HG02884 (cell line): ENCODE data around the gene ARHGEF2.

ENCODE experiments used
- ATAC-seq: cut with Tn5 transposase; IDR thresholded peaks from one replicate; pipeline ENCODE4 v1.9.1; 2021; ENCODE audit warnings: mild to moderate bottlenecking, moderate library complexity; ENCODE audit not compliant: unreplicated experiment

ARHGEF2 gene

GRCh38 chr1:155913969-155914757 lies 64.2 kb downstream of the ARHGEF2 start:
- ATAC-seq: no peak

GRCh38 chr1:155912056-155912536 lies 66.3 kb downstream of the ARHGEF2 start:
- no peak for ATAC-seq

GRCh38 chr1:155911156-155912055 lies 66.9 kb downstream of the ARHGEF2 start, which contains the start of gene RIT1:
RIT1 (minus strand) TSS chr1:155911349; CDS start chr1:155910761, 588 bp downstream.
- ATAC-seq: peak; percentile 70

GRCh38 chr1:155910621-155911121 lies 67.7 kb downstream of the ARHGEF2 start:
- peak; percentile 44 for ATAC-seq

GRCh38 chr1:155909894-155910293 lies 68.5 kb downstream of the ARHGEF2 start:
- no peak for ATAC-seq

- no peak for ATAC-seq
These were observed 74.1 kb downstream of the ARHGEF2 start for GRCh38 chr1:155904261-155904660.

GRCh38 chr1:155900161-155900560 lies 78.2 kb downstream of the ARHGEF2 start:
- ATAC-seq: no peak

GRCh38 chr1:155899683-155900082 lies 78.7 kb downstream of the ARHGEF2 start:
- no peak for ATAC-seq

- no peak for ATAC-seq
These were observed 79.5 kb downstream of the ARHGEF2 start for GRCh38 chr1:155898888-155899287.

- no peak for ATAC-seq
These were observed 80.6 kb downstream of the ARHGEF2 start for GRCh38 chr1:155897746-155898145.
